GM06990 (cell line): ENCODE data around the gene FMN2.

Experiments
- DNase-seq: peaks from one replicate; pipeline ENCODE4 v3.0.0-alpha.2; 2011; ENCODE audit not compliant: insufficient read length; ENCODE audit errors: extremely low read depth
- H3K27me3 ChIP-seq: replicated peaks from 2 replicates; pipeline ENCODE4 v1.6.0; 2011; ENCODE audit warnings: low read length; ENCODE audit not compliant: control insufficient read depth, insufficient read depth
- H3K36me3 ChIP-seq: 2 replicates; pipeline ENCODE4 v1.5.1; 2011; ENCODE audit warnings: low read length; ENCODE audit not compliant: control insufficient read depth, insufficient read depth
- H3K4me3 ChIP-seq: replicated peaks from 2 replicates; pipeline ENCODE4 v1.5.1; 2011; ENCODE audit warnings: low read depth, mild to moderate bottlenecking, control low read depth, low read length
- TF ChIP-seq, protein P1 (sequence below): IDR thresholded peaks from 2 replicates; pipeline ENCODE4 v1.5.1; 2011; ENCODE audit warnings: low read length, control low read depth, mild to moderate bottlenecking, inconsistent platforms; ENCODE audit not compliant: insufficient read depth, poor library complexity, severe bottlenecking

The FMN2 gene

DNA sequence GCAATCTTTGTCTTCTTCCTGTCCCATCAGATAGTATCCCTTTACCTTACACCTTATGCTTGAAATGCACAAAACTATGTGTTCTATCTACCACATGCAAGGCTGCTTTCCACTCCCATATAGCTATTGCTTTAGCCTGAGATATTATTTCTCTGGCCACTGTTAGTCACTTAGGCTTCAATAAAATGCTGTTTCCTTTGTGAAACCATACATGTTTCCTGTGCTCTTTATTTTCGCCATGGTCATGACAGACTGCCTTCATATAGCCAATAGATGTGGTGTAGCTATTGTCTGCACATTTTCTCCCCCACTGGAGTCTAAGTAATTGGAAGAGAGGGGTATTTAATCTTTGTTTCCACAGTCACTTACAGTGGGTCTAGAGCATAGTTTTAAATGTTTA is 411.9 kb downstream of the FMN2 start:
- DNase-seq = no peak
- Histone ChIP-seq H3K36me3 (no peaks in the 10 kb centered on the region), H3K4me3 (no peak overlapping the region), H3K27me3 (no peaks in the 10 kb centered on the region)
- TF ChIP-seq, protein P1, sequence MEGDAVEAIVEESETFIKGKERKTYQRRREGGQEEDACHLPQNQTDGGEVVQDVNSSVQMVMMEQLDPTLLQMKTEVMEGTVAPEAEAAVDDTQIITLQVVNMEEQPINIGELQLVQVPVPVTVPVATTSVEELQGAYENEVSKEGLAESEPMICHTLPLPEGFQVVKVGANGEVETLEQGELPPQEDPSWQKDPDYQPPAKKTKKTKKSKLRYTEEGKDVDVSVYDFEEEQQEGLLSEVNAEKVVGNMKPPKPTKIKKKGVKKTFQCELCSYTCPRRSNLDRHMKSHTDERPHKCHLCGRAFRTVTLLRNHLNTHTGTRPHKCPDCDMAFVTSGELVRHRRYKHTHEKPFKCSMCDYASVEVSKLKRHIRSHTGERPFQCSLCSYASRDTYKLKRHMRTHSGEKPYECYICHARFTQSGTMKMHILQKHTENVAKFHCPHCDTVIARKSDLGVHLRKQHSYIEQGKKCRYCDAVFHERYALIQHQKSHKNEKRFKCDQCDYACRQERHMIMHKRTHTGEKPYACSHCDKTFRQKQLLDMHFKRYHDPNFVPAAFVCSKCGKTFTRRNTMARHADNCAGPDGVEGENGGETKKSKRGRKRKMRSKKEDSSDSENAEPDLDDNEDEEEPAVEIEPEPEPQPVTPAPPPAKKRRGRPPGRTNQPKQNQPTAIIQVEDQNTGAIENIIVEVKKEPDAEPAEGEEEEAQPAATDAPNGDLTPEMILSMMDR = no peak

DNA sequence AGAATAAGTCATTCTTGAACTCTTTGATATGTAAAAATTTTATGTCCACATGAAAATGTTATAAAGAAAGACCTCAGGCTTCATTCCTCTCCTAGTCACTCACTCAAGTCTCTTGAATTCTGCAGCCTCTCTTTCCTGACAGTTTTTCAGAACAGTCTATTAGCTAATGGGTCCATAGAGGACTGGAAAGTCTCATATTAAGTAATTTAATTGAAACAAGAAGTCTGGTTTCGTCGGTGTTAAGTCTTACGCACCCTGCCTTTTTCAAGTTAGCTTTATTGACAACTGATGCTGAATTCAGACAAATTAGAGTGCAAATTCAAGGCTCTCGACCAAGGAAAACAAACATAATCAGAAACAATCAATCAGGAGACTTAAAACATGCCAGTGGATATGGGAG is 414.5 kb downstream of the FMN2 start:
- Histone ChIP-seq H3K36me3 (no peaks in the 10 kb centered on the region), H3K27me3 (no peaks in the 10 kb centered on the region), H3K4me3 (no peak overlapping the region)
- TF ChIP-seq, protein P1 = no peak
- DNase-seq = no peak

DNA sequence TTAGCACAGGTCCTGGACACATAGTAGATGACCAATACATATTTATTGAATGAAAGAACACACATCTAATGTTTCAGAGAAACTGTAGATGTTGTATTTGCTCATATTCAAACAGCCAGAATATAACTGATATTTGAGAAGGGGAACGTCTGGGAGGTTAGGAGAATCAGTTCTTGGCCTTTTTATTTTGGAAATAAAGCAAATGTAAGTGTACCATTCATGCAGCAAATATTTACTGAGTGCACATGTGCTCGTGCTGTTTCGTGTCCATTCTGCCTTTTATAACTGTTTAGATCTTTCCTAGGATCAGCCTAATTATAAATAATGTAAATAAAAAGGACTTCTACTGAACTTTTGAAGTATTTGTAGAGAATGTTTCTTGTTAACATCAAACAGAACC is 416.5 kb downstream of the FMN2 start:
- Histone ChIP-seq H3K4me3 (no peak overlapping the region), H3K27me3 (no peaks in the 10 kb centered on the region), H3K36me3 (no peaks in the 10 kb centered on the region)
- TF ChIP-seq, protein P1 = no peak
- no peak for DNase-seq

DNA sequence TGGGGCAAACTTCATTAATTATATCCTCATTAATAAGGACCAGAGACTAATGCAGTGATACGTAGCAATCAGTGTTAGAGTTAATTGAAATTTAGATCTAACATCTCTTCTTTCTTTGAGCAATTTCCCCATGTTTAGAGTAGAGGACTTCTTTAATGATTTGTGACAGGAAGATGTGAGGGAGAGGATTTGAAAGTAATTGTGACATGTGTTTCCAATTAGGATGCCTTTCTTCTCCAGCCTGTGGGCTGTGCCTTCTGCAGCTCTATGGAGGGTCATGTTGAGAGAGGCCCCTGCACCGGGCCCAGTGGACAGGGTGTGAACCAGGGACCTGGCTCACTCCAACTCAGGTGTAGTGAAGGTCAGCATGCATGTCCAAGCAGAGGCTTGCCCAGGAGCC is 417.3 kb downstream of the FMN2 start:
- Histone ChIP-seq H3K4me3 (no peak overlapping the region), H3K27me3 (no peaks in the 10 kb centered on the region), H3K36me3 (no peaks in the 10 kb centered on the region)
- TF ChIP-seq, protein P1 = no peak
- no peak for DNase-seq

DNA sequence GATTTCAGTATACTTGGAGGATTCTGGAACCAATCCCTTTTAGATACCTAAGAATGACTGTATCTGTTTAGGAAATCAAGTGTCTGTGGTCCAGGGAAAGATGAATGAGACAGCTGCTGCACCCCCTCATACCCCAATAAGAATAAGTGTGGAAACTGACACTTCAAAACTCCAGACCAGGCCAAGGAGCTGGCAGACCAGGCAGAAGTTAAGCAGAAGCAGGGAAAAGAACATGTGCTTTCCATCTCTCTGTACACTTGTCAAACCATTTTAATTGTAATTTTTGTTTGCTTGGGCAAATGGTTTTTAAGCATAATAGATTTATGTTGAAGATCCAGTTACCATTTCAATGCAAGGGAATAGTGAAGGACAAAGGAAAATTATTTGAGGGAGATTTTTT is 420.1 kb downstream of the FMN2 start:
- no peaks in the 10 kb centered on the region for H3K36me3 ChIP-seq
- no peaks in the 10 kb centered on the region for H3K27me3 ChIP-seq
- TF ChIP-seq, protein P1 = no peak
- no peak overlapping the region for H3K4me3 ChIP-seq
- DNase-seq = no peak

DNA sequence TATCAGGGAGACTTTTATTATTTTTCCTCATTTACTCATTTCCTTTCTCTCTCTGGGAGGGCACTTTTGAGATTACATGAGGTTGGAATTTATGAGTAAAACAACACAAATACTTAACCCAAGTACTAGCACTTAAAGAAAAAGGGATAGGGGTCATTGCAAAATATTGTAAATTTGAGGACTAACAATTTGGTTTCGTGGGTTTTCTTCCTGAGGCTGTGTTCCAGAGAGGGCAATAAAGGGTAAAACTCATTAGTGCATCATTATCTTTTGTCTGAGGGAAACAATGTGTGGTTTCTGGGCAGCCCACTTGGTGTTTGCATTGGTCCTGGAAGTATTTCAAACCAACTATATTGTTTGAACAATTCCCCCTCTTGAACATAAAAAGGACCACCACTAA is 423.8 kb downstream of the FMN2 start:
- no peaks in the 10 kb centered on the region for H3K36me3 ChIP-seq
- no peak overlapping the region for H3K4me3 ChIP-seq
- TF ChIP-seq, protein P1 = no peak
- no peaks in the 10 kb centered on the region for H3K27me3 ChIP-seq
- DNase-seq = no peak
